Osteocyte (in vitro differentiated cells): ENCODE measurements around the gene TREH. TPM values are rescaled to one million over a fixed set of nuclear protein-coding genes. Genes with fewer than 3 reads are reported as not detected.

ENCODE experiments used
- DNase-seq: peaks from one replicate; pipeline ENCODE4 v3.0.0; 2021; ENCODE audit warnings: mixed read lengths; ENCODE audit not compliant: unreplicated experiment; ENCODE audit errors: extremely low spot score
- H3K27ac Mint-ChIP-seq: one replicate; pipeline ENCODE4 v1.8.0; 2021; ENCODE audit warnings: mild to moderate bottlenecking, mixed read lengths; ENCODE audit not compliant: unreplicated experiment
- H3K27me3 Mint-ChIP-seq: one replicate; pipeline ENCODE4 v1.8.0; 2021; ENCODE audit warnings: mixed read lengths; ENCODE audit not compliant: unreplicated experiment
- H3K36me3 Mint-ChIP-seq: one replicate; pipeline ENCODE4 v1.8.0; 2021; ENCODE audit warnings: mixed read lengths; ENCODE audit not compliant: unreplicated experiment
- H3K4me1 Mint-ChIP-seq: one replicate; pipeline ENCODE4 v1.8.0; 2021; ENCODE audit warnings: mixed read lengths; ENCODE audit not compliant: unreplicated experiment
- H3K4me3 Mint-ChIP-seq: one replicate; pipeline ENCODE4 v1.8.0; 2021; ENCODE audit warnings: mild to moderate bottlenecking, moderate library complexity, mixed read lengths; ENCODE audit not compliant: unreplicated experiment
- H3K9me3 Mint-ChIP-seq: one replicate; pipeline ENCODE4 v1.8.0; 2021; ENCODE audit warnings: mixed read lengths; ENCODE audit not compliant: unreplicated experiment
- CTCF ChIP-seq: fragments of 200-600 bp; sonication (generic); IDR thresholded peaks from 2 replicates; pipeline ENCODE4 v1.5.0; 2021; ENCODE audit warnings: antibody characterized with exemption, mild to moderate bottlenecking, moderate library complexity
- total RNA-seq: library from RNA; stranded (reverse); gene quantifications from 2 replicates; pipeline ENCODE4 v1.2.1, GENCODE V29; 2021

Gene TREH
- total RNA-seq, 1 donor from 2014 or later: not detected

GRCh38 chr11:118643142-118643994 is 36.1 kb downstream of the TREH start:
- TF ChIP-seq CTCF: no peak
- Mint-ChIP-seq H3K4me1 (no peaks in the 10 kb centered on the region), H3K4me3 (no peak overlapping the region), H3K9me3 (no peaks in the 10 kb centered on the region), H3K27me3 (no peaks in the 10 kb centered on the region), H3K27ac (no peak overlapping the region), H3K36me3 (peaks cover 47% of the 10 kb centered on the region)
- DNase-seq: no peak

GRCh38 chr11:118641397-118642019 is 37.9 kb downstream of the TREH start:
- H3K4me3 Mint-ChIP-seq: no peak overlapping the region
- H3K27me3 Mint-ChIP-seq: no peaks in the 10 kb centered on the region
- TF ChIP-seq CTCF: no peak
- peaks cover 41% of the 10 kb centered on the region for H3K36me3 Mint-ChIP-seq
- H3K4me1 Mint-ChIP-seq: no peaks in the 10 kb centered on the region
- H3K27ac Mint-ChIP-seq: peak overlapping the region; percentile 71
- H3K9me3 Mint-ChIP-seq: no peaks in the 10 kb centered on the region
- no peak for DNase-seq

- Mint-ChIP-seq H3K36me3 (peaks cover 42% of the 10 kb centered on the region), H3K27ac (no peak overlapping the region), H3K4me3 (no peak overlapping the region), H3K4me1 (no peaks in the 10 kb centered on the region), H3K9me3 (no peaks in the 10 kb centered on the region), H3K27me3 (no peaks in the 10 kb centered on the region)
- TF ChIP-seq CTCF: peak; percentile 40
- DNase-seq: no peak
Observed at GRCh38 chr11:118640332-118641154, 38.9 kb downstream of the TREH start.

GRCh38 chr11:118639899-118640298 is 39.6 kb downstream of the TREH start:
- Mint-ChIP-seq H3K4me1 (no peaks in the 10 kb centered on the region), H3K27me3 (no peaks in the 10 kb centered on the region), H3K36me3 (peaks cover 35% of the 10 kb centered on the region), H3K27ac (no peak overlapping the region), H3K4me3 (no peak overlapping the region), H3K9me3 (no peaks in the 10 kb centered on the region)
- no peak for TF ChIP-seq CTCF
- DNase-seq: no peak
